Hematopoietic multipotent progenitor cell treated with erythropoietin and hydrocortisone succinate and interleukin-3 and kit ligand, for 8 days (in vitro differentiated cells): ENCODE measurements around the gene SLC24A3.

Experiments used
- DNase-seq: peaks from one replicate; pipeline ENCODE4 v3.0.0-alpha.2; 2015

Gene SLC24A3

DNA sequence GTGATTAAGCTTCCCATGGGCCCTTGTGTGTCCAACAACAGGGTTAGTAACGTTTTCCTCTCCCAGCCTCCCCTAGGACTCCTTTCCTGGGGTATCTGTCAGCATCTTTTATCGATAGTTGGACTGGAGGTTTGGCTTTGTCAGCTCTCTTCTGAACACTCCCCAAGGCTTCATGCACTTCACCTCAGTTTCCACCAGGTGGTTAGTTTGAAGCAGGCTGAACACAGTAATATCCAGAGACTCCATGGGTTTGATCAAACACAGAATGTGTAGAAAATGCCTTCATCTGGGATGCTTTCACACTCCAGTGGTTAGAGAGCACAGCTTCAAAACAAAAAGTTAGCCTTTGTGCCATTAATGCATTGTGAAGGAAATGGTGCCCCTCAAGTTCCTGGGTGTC lies 139.1 kb downstream of the SLC24A3 start:
- no peak for DNase-seq

DNA sequence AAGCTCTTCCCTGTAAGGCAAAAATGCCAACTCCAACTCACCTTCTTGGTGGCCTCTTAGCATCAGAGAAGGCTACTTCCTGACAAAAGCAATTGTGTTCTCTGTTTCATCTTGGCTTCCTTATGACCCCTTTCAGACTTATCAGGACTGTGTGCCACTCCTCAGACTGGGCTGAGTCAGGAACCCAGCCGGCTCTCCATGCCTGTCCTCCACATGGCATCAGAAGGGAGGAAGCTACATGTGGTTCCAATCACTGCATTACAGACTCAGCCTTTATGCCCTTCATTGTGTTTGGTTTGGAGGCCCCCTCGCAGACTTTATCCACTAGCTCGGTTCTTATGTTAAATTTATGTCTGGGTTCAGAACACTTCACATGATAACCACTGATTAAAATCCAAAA lies 142.5 kb downstream of the SLC24A3 start:
- no peak for DNase-seq

DNA sequence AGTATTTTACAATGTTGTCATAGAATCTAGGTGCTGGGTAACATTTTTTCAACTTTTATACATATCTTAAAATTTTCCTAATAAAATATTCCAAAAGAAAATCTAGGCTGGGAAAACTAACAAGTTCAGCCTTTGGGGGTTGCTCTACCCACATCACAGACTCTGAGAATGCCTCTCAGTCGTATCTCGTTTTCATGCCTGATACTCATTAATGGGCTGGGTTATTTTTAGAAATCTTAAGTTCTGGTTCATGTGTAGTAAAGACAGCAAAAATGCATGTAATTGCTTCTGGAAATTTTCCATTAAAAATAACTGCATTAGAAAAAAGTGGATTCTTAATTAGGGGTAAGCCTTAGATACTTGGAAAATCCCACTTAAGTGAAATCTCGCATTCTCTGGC lies 149.3 kb downstream of the SLC24A3 start:
- DNase-seq, result no peak

DNA sequence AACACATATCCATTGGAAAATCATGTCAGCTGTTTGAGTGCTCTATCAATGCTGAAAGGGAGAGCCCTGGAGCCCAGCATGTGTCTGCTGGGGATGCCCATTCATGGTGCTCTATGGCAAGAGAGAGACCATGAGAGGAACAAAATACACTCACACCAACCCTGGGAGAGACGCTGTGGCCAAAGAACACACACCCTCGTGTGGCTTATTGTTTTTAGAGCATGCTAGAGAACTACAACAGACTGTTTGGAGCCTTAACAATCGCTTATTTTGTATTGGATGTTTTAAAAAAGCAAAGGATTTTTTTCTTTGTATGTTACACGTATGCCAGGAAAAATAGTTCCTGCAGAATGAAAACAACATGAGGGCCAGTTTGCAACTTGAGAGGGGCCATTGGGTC lies 151.0 kb downstream of the SLC24A3 start:
- DNase-seq, result no peak

DNA sequence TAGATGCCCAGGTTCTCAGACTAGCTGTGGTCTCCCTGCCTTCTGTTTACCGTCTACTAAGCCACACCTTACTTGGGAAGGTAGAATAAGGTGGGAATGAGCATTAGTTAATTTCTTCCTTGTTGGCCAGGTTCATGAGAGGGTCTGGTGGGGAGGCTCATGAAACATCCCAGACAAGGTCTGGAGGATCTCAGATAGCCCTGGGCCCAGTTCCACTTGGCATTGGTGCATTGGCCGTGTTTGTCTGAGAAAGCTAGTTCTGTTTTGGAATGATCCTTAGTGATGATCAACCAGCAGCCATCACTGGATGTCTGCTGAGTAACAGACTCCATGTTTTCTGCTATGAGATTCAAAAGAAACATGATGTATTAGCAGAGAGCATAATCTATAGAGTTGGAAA lies 155.1 kb downstream of the SLC24A3 start:
- DNase-seq, result no peak

DNA sequence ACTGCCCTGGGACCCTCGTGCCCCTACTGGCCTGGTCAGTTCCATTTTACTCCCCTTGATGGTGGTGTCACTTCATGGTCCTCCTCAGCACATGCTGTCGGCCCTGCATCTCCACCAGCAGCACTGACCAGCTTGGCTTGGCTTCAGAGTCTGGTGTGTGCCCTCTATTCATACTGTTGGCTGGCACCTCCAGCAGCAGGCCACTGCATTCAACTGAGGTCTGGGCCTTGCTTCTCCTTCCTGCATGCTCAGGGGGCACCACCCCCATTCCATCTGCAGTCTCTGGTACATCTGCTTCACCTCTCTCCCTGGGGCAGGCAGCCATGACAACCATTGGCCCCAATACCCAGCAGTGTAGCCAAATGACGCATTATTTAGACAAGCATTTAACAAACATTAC lies 155.9 kb downstream of the SLC24A3 start:
- no peak for DNase-seq

DNA sequence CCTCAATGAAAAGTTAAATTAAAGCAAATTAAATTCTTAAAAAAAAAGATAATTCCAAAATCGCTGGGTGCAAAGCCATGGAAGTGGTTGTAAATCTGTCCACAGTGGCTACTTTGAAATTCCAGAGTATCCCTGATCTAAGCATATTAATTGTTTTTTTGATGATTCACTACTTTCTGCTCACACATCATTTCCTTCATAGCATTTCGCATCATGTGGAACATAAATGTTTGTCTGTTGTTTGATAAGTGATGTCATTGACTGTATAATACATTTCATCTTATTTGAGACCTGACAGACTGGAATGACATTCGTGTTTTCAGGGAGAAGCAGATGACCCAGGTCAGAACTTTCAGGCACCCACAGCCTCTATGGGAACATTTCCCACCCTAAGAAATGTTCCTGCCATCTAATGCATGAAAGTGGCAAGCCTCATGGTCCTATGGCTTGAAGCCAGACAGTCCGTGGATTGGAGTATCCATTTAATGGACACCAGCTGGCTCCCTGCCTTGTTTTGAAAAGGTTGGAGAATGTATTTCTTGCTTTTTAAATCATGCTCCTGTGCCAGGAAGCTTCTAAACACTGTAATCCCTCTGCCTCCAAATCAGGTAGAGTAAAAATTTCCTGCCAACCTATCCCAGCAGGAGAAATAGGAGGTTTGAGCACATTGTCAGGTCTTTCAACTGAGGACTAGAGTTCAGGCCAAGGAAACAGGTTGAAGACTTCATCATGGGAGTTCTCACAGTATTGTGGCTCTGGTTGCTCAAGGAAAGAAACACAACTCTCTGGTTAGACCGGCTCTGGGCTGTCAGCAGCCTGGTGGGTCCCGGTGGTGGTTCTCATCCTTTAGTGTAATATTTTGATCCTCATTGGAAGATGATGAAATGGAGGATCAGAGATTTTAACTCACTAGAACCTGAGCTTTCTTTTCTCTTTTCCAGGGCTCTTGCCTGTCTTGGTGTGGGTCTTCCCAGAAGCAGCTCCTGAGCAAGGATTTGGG lies 157.9 kb downstream of the SLC24A3 start:
- no peak for DNase-seq

DNA sequence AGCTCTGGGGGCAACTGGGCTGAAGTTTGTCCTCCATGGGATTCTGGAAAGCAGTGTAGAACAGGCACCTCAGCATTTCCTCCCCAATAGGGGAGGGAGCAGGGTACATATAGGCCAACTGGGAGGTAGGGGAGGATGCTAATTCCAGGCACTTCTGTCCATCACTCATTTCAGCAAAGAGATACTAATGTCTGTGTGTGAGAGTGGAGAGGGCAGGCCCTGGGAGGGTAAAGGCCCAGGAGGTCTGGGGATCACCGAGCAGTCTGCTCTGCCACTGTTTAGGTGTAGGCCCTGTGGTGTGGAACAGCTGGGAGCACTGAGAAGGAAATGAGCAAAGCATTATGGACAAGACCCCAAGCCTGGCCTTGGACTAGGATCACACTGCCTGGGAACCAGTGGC lies 158.7 kb downstream of the SLC24A3 start:
- DNase-seq, result no peak

DNA sequence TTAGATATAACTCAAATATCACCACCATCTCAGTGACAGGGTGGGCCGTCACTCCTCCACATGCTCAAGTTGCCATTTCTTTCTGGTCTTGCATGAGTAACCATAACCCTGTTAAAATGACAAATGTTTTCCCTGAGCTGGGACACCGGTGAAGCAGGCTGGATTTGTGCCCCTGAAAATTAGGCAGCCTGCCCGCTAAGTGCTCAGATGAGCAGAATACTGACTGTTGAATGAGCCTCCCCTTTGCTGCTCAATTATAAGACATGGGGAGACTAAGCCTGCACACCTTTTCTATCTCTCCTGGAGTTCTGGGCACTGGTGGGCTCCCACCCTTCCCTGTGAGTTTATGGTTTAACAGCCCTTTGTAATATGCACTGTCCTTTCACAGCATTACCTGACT lies 161.8 kb downstream of the SLC24A3 start:
- no peak for DNase-seq

DNA sequence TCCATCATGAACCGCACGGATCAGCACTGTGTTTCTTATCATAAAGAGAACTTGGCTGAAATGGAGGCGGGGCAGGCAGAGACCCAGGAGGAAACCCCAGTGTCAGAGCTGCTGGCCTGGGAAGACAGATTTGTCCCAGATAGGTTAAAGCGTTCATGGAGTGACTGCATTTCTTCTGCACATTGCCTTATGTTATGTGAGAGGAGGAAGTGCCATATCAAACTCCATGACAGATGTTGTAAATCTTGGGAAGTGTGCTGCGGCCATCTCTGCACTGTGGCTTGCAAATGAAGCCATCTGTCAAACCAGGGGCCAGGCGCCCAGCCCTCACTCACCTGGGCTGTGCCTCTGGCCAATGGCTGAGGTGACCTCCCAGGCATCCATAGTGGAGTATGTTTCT lies 163.0 kb downstream of the SLC24A3 start:
- peak; percentile 18 for DNase-seq

DNA sequence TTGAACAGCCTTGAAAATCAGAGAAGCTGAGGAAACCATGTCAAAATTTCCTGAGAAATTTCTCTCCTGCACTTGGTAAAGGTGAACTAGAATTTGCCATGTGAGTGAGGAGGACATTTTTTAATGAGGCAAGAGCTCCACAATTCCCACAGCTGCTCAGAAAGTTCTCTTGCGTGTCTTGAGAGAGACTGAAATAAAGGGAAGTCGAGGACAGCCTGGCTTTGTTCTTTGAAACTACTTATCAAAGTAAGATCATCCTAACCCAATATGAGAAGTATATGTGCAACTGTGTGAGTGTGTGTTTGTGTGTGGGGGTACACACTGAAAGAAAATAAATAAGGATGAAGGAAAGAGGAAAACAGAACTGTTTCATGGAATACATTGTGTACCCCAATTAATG lies 163.4 kb downstream of the SLC24A3 start:
- no peak for DNase-seq

DNA sequence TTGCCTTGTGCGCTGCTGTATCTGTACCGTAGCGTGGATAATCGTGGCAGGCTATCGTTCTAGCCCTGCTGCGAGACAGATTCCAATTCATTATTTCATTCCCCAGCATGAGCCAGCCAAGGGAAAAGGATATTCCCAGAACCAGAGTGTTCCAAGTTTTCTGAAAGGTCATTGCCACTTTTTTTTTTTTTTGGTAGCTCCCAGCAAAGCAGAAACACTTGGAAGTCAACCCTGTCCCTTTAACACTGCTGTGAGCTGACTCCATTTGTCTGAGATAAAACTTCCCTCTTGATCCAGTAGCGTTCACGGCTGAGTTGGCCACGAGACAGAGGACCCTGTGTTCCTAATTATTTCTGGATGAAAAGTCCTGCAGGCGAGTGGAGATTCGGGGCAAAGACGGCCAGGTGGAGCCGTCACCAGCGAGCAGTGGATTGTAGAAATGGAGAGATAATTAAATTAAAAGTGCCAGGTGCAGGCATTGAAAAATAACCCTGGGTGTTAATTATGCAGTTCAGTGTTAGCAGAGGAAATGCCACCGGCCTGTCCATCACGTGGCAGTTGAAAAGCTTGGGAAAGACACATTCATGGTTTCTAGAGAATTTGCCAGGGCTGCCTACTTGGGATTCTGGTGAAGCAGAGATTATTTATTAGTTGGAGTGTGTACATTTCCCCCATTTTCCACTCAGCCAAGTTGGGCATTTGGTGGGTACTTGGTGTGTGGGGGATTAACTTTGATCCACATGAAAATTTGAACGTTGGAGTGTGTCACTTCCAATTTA lies 164.2 kb downstream of the SLC24A3 start:
- DNase-seq, result no peak

DNA sequence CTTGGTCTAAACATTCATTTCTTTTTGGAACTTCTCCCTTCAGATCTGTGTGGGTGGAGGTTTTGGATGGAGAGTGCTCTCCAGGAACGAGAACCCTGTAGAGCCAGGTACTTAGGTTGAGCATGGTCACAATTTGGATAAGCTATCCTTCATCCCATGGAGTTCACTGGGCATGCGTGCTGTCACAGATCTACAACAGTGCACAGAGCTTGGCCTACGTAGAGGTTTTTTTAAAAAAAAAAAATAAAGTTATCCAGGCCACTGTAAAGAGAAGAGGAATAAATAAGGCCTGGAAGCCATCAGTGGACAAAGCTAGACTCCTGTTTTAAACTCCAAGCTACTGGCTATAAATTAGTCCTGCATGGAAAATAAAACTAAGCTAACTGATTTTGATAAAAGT lies 165.6 kb downstream of the SLC24A3 start:
- no peak for DNase-seq

DNA sequence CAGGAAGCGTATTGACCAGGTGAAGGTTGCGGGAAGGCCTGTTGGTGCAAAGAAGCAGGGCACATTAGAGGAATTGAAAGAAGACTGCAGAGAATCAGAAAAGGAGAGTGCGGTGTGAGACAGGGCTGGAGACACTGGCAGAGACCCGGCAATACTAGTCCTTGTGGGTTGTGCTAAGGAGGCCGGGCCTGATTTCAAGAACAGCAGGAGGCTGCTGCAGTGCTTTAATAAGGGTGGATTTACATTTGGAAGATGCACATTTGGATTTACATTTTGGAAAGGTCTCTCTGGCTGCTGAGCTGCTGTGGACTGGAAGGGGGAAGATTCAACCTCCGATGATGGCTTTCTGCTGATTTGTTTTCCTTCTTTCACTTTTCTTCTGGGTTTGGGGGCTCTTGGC lies 167.8 kb downstream of the SLC24A3 start:
- no peak for DNase-seq

DNA sequence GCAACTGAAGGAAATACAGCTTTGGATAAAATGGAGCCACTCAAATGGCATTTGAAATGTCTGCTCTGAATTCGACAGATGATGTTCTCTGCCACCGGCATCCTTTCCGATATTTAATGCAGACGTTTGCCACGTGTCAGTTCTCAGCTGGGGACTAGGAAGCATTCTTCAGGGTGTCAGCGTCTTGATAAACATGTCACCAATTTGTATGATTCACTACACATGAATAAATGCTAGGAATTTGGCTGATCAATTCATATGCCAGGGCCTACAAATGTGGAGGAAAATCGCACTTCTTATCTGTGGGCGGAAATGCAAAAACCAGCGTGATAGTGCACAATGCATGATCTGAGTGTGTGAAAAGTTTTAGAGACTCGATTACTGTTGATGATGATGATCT lies 169.5 kb downstream of the SLC24A3 start:
- peak; percentile 13 for DNase-seq

DNA sequence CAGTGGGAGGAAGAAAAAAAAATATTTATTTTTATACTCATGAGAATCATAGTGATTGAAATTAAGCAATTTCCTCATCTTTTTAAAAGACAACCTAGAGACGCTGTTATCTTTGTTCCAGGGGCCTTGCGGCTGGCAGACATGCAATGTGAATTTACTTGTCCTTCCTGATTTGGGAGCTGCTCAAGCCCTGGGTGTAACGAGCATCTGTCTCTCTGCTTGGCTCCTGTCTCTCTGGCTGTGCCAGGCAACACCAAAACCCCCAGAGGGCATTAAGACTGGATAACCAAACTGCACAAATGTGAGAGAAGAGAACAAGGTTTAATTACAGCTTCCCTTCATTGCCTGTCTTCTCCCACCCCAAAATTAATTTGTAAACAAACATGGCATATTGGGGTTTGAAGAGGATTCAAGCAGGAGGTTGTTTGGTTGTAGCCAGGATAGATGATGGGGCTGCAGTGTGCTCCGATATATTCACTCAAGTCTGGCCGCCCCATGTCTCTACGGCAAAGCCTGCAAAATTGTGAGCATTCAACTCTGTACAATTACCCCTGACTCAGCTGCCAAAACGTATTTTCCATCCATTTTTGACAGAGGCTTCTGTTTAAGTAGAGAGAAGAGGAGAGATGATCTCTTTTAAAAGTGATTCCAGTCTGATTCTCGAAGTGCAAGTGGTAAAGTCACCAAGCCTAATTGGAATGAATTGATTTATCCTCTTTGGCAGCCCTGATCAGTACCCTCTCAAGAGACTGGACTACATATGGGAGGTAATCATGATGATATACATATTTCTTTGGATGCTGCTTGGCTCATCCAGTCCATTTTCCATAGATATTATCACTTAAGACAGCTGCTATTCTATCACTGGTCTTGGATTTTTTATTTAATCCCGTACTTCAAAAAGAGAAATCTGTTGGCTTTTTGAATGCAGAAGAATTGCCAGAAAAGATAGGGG lies 170.2 kb downstream of the SLC24A3 start:
- DNase-seq, result peak; percentile 41

DNA sequence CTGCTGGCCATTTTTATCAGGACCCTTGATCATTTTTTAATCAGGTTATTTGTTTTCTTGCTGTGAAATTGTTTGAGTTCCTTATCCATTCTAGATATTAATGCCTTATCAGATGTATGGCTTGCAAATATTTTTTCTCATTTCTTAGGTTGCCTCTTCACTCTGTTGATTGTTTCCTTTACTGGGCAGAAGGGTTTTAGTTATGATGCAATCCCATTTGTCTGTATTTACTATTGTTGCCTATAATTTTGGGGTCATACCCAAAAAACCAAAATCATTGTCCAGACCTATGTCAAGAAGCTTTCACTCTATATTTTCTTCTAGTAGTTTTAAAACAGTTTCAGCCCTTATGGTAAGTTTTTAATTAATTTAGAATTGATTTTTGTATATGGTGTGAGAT lies 172.5 kb downstream of the SLC24A3 start:
- DNase-seq, result no peak

DNA sequence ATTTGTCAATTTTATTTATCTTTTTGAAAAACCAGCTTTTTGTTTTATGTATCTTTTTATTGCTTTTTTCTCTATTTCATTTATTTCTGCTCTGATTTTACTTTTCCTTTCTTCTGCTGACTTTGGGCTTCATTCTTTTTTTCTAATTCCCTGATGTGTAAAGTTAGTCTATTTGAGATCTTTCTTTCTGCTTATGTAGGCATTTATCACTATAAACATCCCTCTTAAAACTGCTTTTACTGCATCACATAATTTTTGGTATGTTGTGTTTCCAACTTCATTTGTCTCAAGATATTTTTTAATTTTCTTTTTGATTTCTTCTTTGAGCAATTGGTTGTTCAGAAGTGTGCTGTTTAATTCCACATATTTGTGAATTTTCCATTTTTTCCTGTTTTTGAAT lies 174.8 kb downstream of the SLC24A3 start:
- no peak for DNase-seq

DNA sequence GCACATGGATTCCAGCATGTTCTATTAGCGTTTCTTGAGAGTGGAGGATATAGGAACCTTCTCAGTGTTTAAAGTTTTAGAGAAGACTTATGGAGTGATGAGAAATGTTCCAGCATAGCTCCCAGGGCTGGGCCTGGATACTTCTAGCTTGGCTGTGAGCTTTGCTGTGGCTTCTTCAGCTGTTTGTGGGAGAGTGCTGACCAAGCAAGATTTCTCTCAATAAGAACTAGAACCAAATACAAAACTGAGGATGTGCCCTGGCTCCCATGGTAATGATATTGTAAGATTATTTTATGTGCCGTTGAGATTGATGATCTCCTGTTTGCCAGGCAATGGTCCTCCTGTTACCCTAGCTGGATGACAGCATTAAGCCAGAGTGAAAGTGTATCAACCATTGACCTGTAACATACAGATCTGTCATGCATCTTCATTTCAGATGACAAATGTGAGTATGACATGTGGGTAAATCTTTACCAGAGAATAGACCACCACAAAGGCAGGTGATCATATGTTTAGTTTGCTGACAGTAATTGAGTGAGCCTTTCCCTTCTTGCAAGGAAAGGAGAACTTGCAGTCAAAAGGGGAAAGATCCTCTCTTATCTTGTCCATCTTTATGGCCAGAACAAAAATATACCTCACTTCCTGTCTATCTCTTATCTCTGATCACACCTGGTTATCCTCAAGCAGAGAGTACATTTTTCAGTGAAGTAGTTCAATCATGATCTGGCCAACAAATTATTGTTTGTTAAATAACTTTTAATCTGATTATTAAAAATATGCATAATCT lies 180.1 kb downstream of the SLC24A3 start:
- DNase-seq, result no peak

DNA sequence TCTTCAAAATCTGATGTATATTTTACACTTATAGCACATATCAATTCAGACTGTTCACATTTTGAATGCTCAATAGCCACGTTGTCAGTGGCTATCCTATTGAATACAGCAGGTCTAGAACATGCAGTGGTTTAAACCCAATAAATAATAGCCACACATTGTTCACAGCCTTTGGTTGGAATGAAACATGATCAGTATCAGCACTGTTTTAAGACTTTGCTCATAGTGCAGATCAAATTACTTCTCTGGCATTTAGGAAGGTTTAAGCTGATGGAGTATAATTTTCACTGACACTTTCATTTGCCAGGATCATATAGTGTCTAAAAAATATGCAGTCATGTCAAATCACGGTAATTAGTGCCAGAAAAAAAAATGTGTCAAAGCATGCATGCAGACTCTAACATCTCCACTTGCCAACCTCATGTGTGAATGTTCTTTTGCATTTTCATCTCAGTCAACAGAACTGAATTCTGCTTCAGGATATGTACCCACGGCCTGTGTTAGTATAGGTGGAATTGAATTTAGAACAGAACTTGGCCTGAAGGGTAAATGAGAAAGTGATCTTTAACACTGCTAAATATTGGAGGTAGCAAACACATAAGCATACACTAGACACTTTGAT lies 184.1 kb downstream of the SLC24A3 start:
- DNase-seq, result no peak

DNA sequence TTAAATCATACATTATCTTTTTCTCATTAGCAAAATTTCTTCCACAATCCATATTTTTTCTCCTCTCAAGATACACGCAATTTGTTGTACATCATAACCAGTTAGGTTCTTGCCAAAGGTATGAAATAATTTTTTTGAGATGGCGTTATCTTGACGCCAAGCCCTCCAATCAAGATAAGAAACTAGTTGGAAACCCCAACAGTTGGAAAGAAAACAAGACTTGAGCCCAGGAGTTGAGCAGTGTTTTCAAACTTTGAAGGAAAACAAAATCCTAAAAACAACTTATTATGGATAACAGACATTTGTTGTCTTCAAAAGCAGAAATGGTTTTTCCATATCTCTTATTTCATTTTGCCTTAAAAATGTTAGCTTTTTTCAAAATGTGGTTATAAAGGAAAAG lies 184.8 kb downstream of the SLC24A3 start:
- DNase-seq, result no peak

DNA sequence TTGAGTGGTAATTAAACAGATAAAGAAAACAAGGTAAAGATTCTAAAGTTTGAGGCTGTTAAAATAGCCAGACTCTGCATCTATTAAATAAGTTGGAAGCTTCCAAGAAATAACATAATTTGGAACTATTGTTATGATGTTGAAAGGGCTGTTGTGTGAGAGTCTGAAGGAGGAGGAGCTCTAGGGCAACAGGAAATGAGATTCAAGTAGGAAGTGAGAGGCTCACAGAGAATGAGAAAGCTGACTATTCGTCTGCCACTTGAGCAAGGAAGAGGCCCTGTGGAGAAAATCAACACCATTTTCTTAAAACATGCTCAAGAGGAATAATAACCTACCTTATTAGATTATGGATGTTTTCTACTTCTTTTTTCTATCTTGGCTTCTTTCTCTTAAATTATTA lies 185.2 kb downstream of the SLC24A3 start:
- no peak for DNase-seq
